Measurements from ENCODE around the gene EPAS1. TPM values are rescaled to one million over a fixed set of nuclear protein-coding genes. Genes with fewer than 3 reads are reported as not detected.
A peak's percentile ranks its signal among the peaks of the same experiment; 100 is the strongest.

Gene EPAS1
- total RNA-seq, 1 donor from 2014 or later, result 280 TPM

GRCh38 chr2:46344706-46345105, 47.5 kb downstream of the EPAS1 start:
- Mint-ChIP-seq H3K9me3 (ENCODE audit: unreplicated experiment) (no peaks in the 10 kb centered on the region), H3K27me3 (ENCODE audit: unreplicated experiment) (peaks cover 5% of the 10 kb centered on the region), H3K4me3 (ENCODE audit: unreplicated experiment) (no peak overlapping the region), H3K4me1 (ENCODE audit: unreplicated experiment) (peaks cover 33% of the 10 kb centered on the region), H3K36me3 (ENCODE audit: low read depth, unreplicated experiment) (peaks cover 37% of the 10 kb centered on the region), H3K27ac (ENCODE audit: unreplicated experiment) (no peak overlapping the region)
- no peak for TF ChIP-seq CTCF (IDR thresholded peaks at IDR 0.05; ENCODE audit: unreplicated experiment)
- DNase-seq (ENCODE audit: low spot score), result no peak

- peaks cover 5% of the 10 kb centered on the region for H3K27me3 Mint-ChIP-seq (ENCODE audit: unreplicated experiment)
- no peaks in the 10 kb centered on the region for H3K9me3 Mint-ChIP-seq (ENCODE audit: unreplicated experiment)
- no peak for TF ChIP-seq CTCF (IDR thresholded peaks at IDR 0.05; ENCODE audit: unreplicated experiment)
- H3K36me3 Mint-ChIP-seq (ENCODE audit: low read depth, unreplicated experiment), result peaks cover 41% of the 10 kb centered on the region
- peaks cover 39% of the 10 kb centered on the region for H3K4me1 Mint-ChIP-seq (ENCODE audit: unreplicated experiment)
- no peak overlapping the region for H3K4me3 Mint-ChIP-seq (ENCODE audit: unreplicated experiment)
- DNase-seq (ENCODE audit: low spot score), result no peak
- H3K27ac Mint-ChIP-seq (ENCODE audit: unreplicated experiment), result no peak overlapping the region
These were observed 48.6 kb downstream of the EPAS1 start for GRCh38 chr2:46345775-46346174.

- Mint-ChIP-seq H3K36me3 (ENCODE audit: low read depth, unreplicated experiment) (peaks cover 51% of the 10 kb centered on the region), H3K27ac (ENCODE audit: unreplicated experiment) (no peak overlapping the region), H3K4me3 (ENCODE audit: unreplicated experiment) (no peak overlapping the region), H3K4me1 (ENCODE audit: unreplicated experiment) (peaks cover 49% of the 10 kb centered on the region), H3K9me3 (ENCODE audit: unreplicated experiment) (no peaks in the 10 kb centered on the region), H3K27me3 (ENCODE audit: unreplicated experiment) (peaks cover 5% of the 10 kb centered on the region)
- no peak for TF ChIP-seq CTCF (IDR thresholded peaks at IDR 0.05; ENCODE audit: unreplicated experiment)
- DNase-seq (ENCODE audit: low spot score), result no peak
These were observed 49.5 kb downstream of the EPAS1 start for GRCh38 chr2:46346719-46347118.

GRCh38 chr2:46347648-46348280, 50.6 kb downstream of the EPAS1 start:
- peaks cover 59% of the 10 kb centered on the region for H3K36me3 Mint-ChIP-seq (ENCODE audit: low read depth, unreplicated experiment)
- H3K4me1 Mint-ChIP-seq (ENCODE audit: unreplicated experiment), result peaks cover 55% of the 10 kb centered on the region
- H3K27ac Mint-ChIP-seq (ENCODE audit: unreplicated experiment), result peak overlapping the region; percentile 20
- H3K4me3 Mint-ChIP-seq (ENCODE audit: unreplicated experiment), result peak overlapping the region; percentile 62
- DNase-seq (ENCODE audit: low spot score), result no peak
- H3K27me3 Mint-ChIP-seq (ENCODE audit: unreplicated experiment), result peaks cover 5% of the 10 kb centered on the region
- no peak for TF ChIP-seq CTCF (IDR thresholded peaks at IDR 0.05; ENCODE audit: unreplicated experiment)
- no peaks in the 10 kb centered on the region for H3K9me3 Mint-ChIP-seq (ENCODE audit: unreplicated experiment)

GRCh38 chr2:46349115-46349547, 51.9 kb downstream of the EPAS1 start:
- Mint-ChIP-seq H3K9me3 (ENCODE audit: unreplicated experiment) (no peaks in the 10 kb centered on the region), H3K36me3 (ENCODE audit: low read depth, unreplicated experiment) (peaks cover 72% of the 10 kb centered on the region), H3K27me3 (ENCODE audit: unreplicated experiment) (peaks cover 10% of the 10 kb centered on the region), H3K27ac (ENCODE audit: unreplicated experiment) (no peak overlapping the region), H3K4me1 (ENCODE audit: unreplicated experiment) (peaks cover 57% of the 10 kb centered on the region), H3K4me3 (ENCODE audit: unreplicated experiment) (no peak overlapping the region)
- DNase-seq (ENCODE audit: low spot score), result no peak
- no peak for TF ChIP-seq CTCF (IDR thresholded peaks at IDR 0.05; ENCODE audit: unreplicated experiment)

All from endothelial cell (in vitro differentiated cells).